SW480 (cell line): ENCODE results near the gene TIMM44.

ENCODE experiments used
- DNase-seq: peaks from one replicate; pipeline ENCODE4 v3.0.0-alpha.2; 2016; ENCODE audit warnings: low spot score

The TIMM44 gene

GRCh38 chr19:7943444-7944176 is at the start of gene TIMM44:
Gene TIMM44, minus strand, starts transcription at chr19:7943666. Its CDS starts 15 bp downstream, at chr19:7943651.
- peak; percentile 100 for DNase-seq

- no peak for DNase-seq
Observed at GRCh38 chr19:7992575-7992974, 49.1 kb upstream of the TIMM44 start.

- DNase-seq = peak; percentile 25
Observed at GRCh38 chr19:7989071-7989575, 45.7 kb upstream of the TIMM44 start.

- peak; percentile 18 for DNase-seq
Observed at GRCh38 chr19:7988307-7988706, 44.8 kb upstream of the TIMM44 start.

- DNase-seq = no peak
Observed at GRCh38 chr19:7987114-7987768, 43.8 kb upstream of the TIMM44 start.

- DNase-seq = no peak
Observed at GRCh38 chr19:7986321-7987113, 43.1 kb upstream of the TIMM44 start.

- DNase-seq = no peak
Observed at GRCh38 chr19:7985481-7985911, 42.0 kb upstream of the TIMM44 start.

- DNase-seq = no peak
Observed at GRCh38 chr19:7983995-7984837, 40.8 kb upstream of the TIMM44 start.

- no peak for DNase-seq
Observed at GRCh38 chr19:7983286-7983950, 40.0 kb upstream of the TIMM44 start.

- DNase-seq = no peak
Observed at GRCh38 chr19:7982651-7983099, 39.2 kb upstream of the TIMM44 start.

GRCh38 chr19:7982103-7982502 is 38.6 kb upstream of the TIMM44 start:
- DNase-seq = no peak

GRCh38 chr19:7981661-7982060 is 38.2 kb upstream of the TIMM44 start:
- DNase-seq = no peak

GRCh38 chr19:7981199-7981598 is 37.7 kb upstream of the TIMM44 start:
- DNase-seq = no peak

GRCh38 chr19:7980635-7981121 is 37.2 kb upstream of the TIMM44 start:
- no peak for DNase-seq

GRCh38 chr19:7980168-7980567 is 36.7 kb upstream of the TIMM44 start:
- no peak for DNase-seq

GRCh38 chr19:7979559-7979958 is 36.1 kb upstream of the TIMM44 start:
- DNase-seq = no peak

- DNase-seq = no peak
Observed at GRCh38 chr19:7979011-7979410, 35.5 kb upstream of the TIMM44 start.

- DNase-seq = no peak
Observed at GRCh38 chr19:7978179-7978825, 34.8 kb upstream of the TIMM44 start.

- DNase-seq = no peak
Observed at GRCh38 chr19:7977723-7978040, 34.2 kb upstream of the TIMM44 start.

GRCh38 chr19:7977021-7977722 is 33.7 kb upstream of the TIMM44 start:
- DNase-seq = no peak
